Tongue (tissue), 2 donors: ENCODE results near the gene OR8U1. TPM values are rescaled to one million over a fixed set of nuclear protein-coding genes. Genes with fewer than 3 reads are reported as not detected.
"Not testable (repeated sequence)": the region's sequence is repeated elsewhere in the genome, so short reads cannot be mapped to it uniquely, and the experiment has no call there.

Experiments
- DNase-seq: peaks from one replicate; pipeline ENCODE4 v3.0.0-alpha.2; 2015
- total RNA-seq: library from RNA; depleted of rRNA; stranded (reverse); fragments of >200 nt; gene quantifications from one replicate; pipeline ENCODE4 v1.2.3, GENCODE V29; 2014

The OR8U1 gene
- total RNA-seq = not detected

DNA sequence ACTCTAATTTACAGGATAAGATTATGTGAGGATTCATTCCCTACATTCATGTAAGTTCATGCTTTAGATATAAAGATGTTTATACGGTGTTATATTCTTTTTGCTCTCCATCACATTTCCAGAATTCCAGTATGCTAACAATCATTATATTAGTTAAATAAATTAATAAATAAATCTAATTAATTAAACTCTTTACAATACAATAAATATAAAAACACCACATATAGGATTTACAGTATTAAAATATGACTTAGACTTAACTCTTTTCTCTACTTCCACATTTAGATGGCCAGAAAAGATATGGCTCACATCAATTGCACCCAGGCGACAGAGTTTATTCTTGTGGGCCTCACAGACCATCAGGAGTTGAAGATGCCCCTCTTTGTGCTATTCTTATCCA lies at the start of gene OR8U1:
Gene OR8U1, plus strand, starts transcription at position 301 of the 400 bp plus-strand sequence. Its CDS starts 0 bp downstream, at position 301.
- no peak for DNase-seq

- DNase-seq = no peak
Observed at GRCh38 chr11:56331861-56332491, 43.4 kb upstream of the OR8U1 start.

- DNase-seq = no peak
Observed at GRCh38 chr11:56333156-56333555, 42.3 kb upstream of the OR8U1 start.

- DNase-seq = no peak
Observed at GRCh38 chr11:56340289-56340688, 35.1 kb upstream of the OR8U1 start.

DNA sequence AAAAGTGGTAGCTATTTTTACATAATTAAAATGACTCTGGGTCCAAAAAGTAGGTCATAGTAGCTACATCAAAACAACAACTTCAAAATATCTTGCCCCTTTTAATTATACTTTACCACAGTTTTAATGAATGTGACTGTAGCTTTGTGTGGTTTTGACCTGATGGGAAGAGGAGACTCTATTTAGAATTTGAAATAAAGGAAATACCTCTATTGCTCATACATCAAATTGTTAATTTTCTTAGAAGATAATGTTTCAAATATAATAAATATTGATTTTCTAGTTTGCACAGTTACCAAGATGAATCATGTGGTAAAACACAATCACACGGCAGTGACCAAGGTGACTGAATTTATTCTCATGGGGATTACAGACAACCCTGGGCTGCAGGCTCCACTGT lies 29.7 kb upstream of the OR8U1 start, which contains the start of gene OR8K1:
Gene OR8K1, plus strand, starts transcription at position 301 of the 400 bp plus-strand sequence. Its CDS starts 0 bp downstream, at position 301.
- no peak for DNase-seq

DNA sequence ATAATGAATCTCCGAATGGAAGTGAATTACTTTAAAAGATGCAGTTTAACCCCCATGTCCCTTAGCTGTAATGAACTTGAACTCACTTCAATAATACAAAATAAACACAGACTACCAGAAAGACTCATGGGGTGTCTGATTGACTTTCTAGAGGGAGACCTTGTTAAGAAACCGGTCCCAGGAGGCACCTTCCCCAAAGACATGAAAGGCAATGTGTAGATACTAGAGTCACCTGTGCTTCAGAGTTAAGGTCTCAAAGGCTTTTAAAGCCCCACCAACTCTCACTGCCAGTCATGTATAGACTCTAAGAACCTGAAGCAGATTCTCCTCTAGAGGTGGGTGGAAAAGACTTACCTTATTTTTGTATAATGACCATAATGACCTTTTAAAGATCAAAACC lies 21.4 kb upstream of the OR8U1 start, which contains the start of gene OR8J1:
Gene OR8J1, plus strand, starts transcription at position 301 of the 400 bp plus-strand sequence. CDS start 5,956 bp downstream, outside the sequence.
- no peak for DNase-seq

DNA sequence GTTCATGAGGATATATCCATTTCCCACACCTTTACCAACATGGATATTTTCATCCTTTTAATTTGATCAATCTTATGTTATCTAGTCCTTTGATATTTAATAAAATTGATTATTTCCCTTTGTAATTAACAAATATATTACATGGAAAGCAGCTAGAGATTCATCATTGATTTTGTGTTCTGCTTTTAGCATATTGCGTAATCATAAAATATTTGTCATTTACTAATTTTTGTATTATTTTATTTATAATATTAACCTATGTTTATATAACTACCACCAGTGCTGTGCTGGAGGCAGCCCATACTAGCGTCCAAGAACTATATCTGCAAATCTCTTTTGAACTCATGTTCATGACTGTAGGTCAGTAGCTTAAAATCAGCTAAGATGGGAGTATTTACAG lies 4.7 kb downstream of the OR8U1 start:
- DNase-seq = no peak

DNA sequence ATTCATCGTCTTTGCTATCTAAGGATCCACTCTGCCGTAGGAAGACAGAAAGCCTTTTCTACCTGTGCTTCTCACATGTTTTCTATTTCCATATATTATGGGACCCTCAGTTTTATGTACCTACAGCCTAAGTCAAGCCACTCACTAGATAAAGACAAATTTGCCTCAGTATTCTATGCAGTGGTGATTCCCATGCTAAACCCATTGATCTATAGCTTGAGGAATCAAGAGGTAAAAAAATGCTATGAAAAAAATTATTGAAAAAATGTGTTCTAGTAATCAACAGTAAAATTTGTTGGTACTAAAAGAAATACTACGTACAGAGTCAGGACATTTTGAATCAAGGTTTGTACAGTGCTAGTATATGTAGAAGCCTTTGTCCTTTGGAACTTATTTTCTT lies 19.0 kb downstream of the OR8U1 start:
- DNase-seq = no peak

GRCh38 chr11:56396047-56396446 lies 20.6 kb downstream of the OR8U1 start:
- DNase-seq = no peak

DNA sequence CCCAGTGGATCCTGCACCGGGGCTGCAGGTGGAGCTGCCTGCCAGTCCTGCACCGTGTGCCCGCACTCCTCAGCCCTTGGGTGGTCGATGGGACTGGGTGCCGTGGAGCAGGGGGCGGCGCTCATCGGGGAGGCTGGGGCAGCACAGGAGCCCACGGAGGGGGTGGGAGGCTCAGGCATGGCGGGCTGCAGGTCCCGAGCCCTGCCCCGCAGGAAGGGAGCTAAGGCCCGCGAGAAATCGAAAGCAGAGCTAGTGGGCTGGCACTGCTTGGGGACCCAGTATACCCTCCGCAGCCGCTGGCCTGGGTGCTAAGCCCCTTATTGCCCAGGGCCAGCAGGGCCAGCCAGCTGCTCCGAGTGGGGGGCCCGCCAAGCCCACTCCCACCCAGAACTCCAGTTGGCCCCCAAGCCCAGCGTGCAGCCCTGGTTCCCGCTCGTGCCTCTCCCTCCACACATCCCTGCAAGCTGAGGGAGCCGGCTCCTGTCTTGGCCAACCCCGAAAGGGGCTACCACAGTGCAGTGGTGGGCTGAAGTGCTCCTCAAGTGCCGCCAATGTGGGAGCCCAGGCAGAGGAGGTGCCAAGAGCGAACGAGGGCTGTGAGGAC lies 26.5 kb downstream of the OR8U1 start:
- not testable (repeated sequence) for DNase-seq

DNA sequence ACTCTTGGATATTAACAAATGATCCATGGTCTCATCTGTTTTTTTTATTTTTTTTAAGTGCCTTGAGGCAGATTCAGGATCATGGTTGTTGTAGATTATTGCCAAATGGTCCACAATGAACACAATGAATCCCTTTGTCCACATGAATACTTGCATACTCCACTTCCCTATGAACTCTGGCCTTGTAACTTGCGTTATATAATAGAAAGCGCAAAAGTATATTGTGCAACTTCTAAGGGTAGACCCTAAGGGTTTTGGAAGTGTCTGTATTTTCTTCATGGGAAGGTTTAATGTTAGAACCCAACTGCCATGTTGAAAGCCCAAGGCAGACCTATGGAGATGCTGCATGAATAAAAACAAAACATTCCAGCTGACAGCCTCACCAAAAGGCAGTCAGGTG lies 29.0 kb downstream of the OR8U1 start:
- no peak for DNase-seq

DNA sequence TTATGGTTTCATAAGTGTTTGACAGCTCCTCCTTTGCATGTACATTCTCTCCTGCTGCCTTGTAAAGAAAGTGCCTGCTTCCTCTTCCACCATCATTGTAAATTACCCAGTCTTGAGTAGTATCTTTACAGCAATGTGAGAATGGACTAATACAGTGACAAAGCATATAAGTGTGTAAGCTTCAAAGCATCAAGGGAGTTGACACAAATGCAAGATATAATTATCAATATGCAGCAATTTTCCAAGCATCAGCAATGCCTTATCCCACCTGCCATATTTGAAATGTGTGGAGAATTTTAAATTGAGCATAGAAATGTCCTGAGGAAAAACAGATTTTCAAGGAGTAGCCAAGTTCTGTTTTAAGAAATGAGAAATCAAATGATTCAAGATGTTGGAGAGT lies 35.4 kb downstream of the OR8U1 start:
- DNase-seq = no peak

DNA sequence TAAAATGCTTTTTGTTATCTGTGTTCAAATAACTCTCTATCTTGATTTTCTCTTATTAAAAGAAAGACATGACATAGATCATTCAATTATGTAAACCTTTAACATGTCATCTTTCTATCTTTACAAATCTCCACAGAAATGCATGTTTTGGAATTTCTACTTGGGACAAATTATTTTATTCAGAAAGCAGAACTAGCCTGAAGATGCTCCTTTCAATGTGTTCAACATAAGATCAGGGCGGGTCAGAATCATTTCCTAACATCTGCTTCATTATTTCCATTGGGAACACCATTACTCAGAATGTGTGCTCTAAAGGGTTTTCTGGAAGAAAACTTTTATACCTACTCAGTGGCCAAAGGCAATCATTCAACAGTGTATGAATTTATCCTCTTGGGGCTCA lies 37.0 kb downstream of the OR8U1 start, which contains the start of gene OR5AL1:
Gene OR5AL1, plus strand, starts transcription at position 301 of the 400 bp plus-strand sequence.
- no peak for DNase-seq

Other genes starting within 250 kb of the OR8U1 start
- gene OR8J3, start 235.4 kb upstream of the OR8U1 start, total RNA-seq = not detected
- not detected for gene OR8K5, start 215.3 kb upstream of the OR8U1 start, total RNA-seq
- not detected for gene OR5J2, start 199.0 kb upstream of the OR8U1 start, total RNA-seq
- not detected for gene OR5T2, start 141.4 kb upstream of the OR8U1 start, total RNA-seq
- gene OR5T3, start 123.4 kb upstream of the OR8U1 start, total RNA-seq = not detected
- gene OR5T1, start 101.5 kb upstream of the OR8U1 start, total RNA-seq = not detected
- gene OR8H1, start 83.4 kb upstream of the OR8U1 start, total RNA-seq = not detected
- not detected for gene OR8K3, start 60.5 kb upstream of the OR8U1 start, total RNA-seq
- gene OR8K1, start 29.6 kb upstream of the OR8U1 start, total RNA-seq = not detected
- gene OR8J1, start 21.3 kb upstream of the OR8U1 start, total RNA-seq = not detected
- not detected for gene OR5AL1, start 37.1 kb downstream of the OR8U1 start, total RNA-seq
- not detected for gene OR5M3, start 97.7 kb downstream of the OR8U1 start, total RNA-seq
- not detected for gene OR5M8, start 115.7 kb downstream of the OR8U1 start, total RNA-seq
- gene OR5M11, start 167.6 kb downstream of the OR8U1 start, total RNA-seq = not detected
- not detected for gene OR5M10, start 202.1 kb downstream of the OR8U1 start, total RNA-seq
- gene OR5M1, start 239.2 kb downstream of the OR8U1 start, total RNA-seq = not detected